ENCODE measurements around the gene TBX6. TPM values are rescaled to one million over a fixed set of nuclear protein-coding genes. Genes with fewer than 3 reads are reported as not detected.
A peak's percentile ranks its signal among the peaks of the same experiment; 100 is the strongest.

TBX6 gene
- total RNA-seq, 1 donor from 2014 or later: 0.55 TPM

- DNase-seq (ENCODE audit: low spot score): no peak
Measured at GRCh38 chr16:30064729-30065101, 27.0 kb downstream of the TBX6 start.

GRCh38 chr16:30063893-30064728, 27.6 kb downstream of the TBX6 start:
- Mint-ChIP-seq H3K4me1 (ENCODE audit: low read depth) (peaks cover 35% of the 10 kb centered on the region), H3K4me3 (ENCODE audit: unreplicated experiment) (peak overlapping the region; percentile 93), H3K9me3 (ENCODE audit: low read depth) (no peaks in the 10 kb centered on the region), H3K36me3 (ENCODE audit: low read depth) (peaks cover 21% of the 10 kb centered on the region), H3K27me3 (ENCODE audit: low read depth) (no peaks in the 10 kb centered on the region), H3K27ac (ENCODE audit: unreplicated experiment) (peak overlapping the region; percentile 98)
- peak; percentile 62 for TF ChIP-seq CTCF (IDR thresholded peaks at IDR 0.05)
- DNase-seq (ENCODE audit: low spot score): no peak

More at GRCh38 chr16:30064729-30065101, 27.0 kb downstream of the TBX6 start:
- no peak for TF ChIP-seq CTCF (IDR thresholded peaks at IDR 0.05)
- Mint-ChIP-seq H3K9me3 (ENCODE audit: low read depth) (no peaks in the 10 kb centered on the region), H3K4me3 (ENCODE audit: unreplicated experiment) (peak overlapping the region; percentile 93), H3K36me3 (ENCODE audit: low read depth) (peaks cover 25% of the 10 kb centered on the region), H3K27me3 (ENCODE audit: low read depth) (no peaks in the 10 kb centered on the region), H3K27ac (ENCODE audit: unreplicated experiment) (peak overlapping the region; percentile 98), H3K4me1 (ENCODE audit: low read depth) (peaks cover 42% of the 10 kb centered on the region)

GRCh38 chr16:30063278-30063892, 28.3 kb downstream of the TBX6 start:
- no peak for TF ChIP-seq CTCF (IDR thresholded peaks at IDR 0.05)
- Mint-ChIP-seq H3K4me3 (ENCODE audit: unreplicated experiment) (peak overlapping the region; percentile 93), H3K4me1 (ENCODE audit: low read depth) (peaks cover 28% of the 10 kb centered on the region), H3K27ac (ENCODE audit: unreplicated experiment) (peak overlapping the region; percentile 98), H3K36me3 (ENCODE audit: low read depth) (peaks cover 17% of the 10 kb centered on the region), H3K27me3 (ENCODE audit: low read depth) (no peaks in the 10 kb centered on the region), H3K9me3 (ENCODE audit: low read depth) (no peaks in the 10 kb centered on the region)
- no peak for DNase-seq (ENCODE audit: low spot score)

- Mint-ChIP-seq H3K36me3 (ENCODE audit: low read depth) (peaks cover 2% of the 10 kb centered on the region), H3K4me3 (ENCODE audit: unreplicated experiment) (no peak overlapping the region), H3K27me3 (ENCODE audit: low read depth) (no peaks in the 10 kb centered on the region), H3K4me1 (ENCODE audit: low read depth) (peaks cover 14% of the 10 kb centered on the region), H3K9me3 (ENCODE audit: low read depth) (no peaks in the 10 kb centered on the region), H3K27ac (ENCODE audit: unreplicated experiment) (no peak overlapping the region)
- TF ChIP-seq CTCF (IDR thresholded peaks at IDR 0.05): no peak
- no peak for DNase-seq (ENCODE audit: low spot score)
Measured at GRCh38 chr16:30060836-30061554, 30.7 kb downstream of the TBX6 start.

- H3K27me3 Mint-ChIP-seq (ENCODE audit: low read depth): no peaks in the 10 kb centered on the region
- H3K4me1 Mint-ChIP-seq (ENCODE audit: low read depth): peaks cover 14% of the 10 kb centered on the region
- no peak for DNase-seq (ENCODE audit: low spot score)
- H3K27ac Mint-ChIP-seq (ENCODE audit: unreplicated experiment): no peak overlapping the region
- peaks cover 2% of the 10 kb centered on the region for H3K36me3 Mint-ChIP-seq (ENCODE audit: low read depth)
- no peaks in the 10 kb centered on the region for H3K9me3 Mint-ChIP-seq (ENCODE audit: low read depth)
- no peak for TF ChIP-seq CTCF (IDR thresholded peaks at IDR 0.05)
- H3K4me3 Mint-ChIP-seq (ENCODE audit: unreplicated experiment): no peak overlapping the region
Measured at GRCh38 chr16:30060346-30060745, 31.4 kb downstream of the TBX6 start.
